OCI-LY1 (cell line): ENCODE results near the gene AMIGO2.

Experiments used
- H2AFZ ChIP-seq: fragments of 200-600 bp; sonication (generic), shearing (Covaris generic); 2 replicates; pipeline ENCODE4 v1.6.0; 2014; ENCODE audit warnings: antibody characterized with exemption, mild to moderate bottlenecking, low read length
- H3F3A ChIP-seq: fragments of 200-600 bp; sonication (generic), shearing (Covaris generic); 2 replicates; pipeline ENCODE4 v1.6.0; 2014; ENCODE audit warnings: mild to moderate bottlenecking, antibody characterized with exemption, low read length, moderate library complexity; ENCODE audit not compliant: insufficient read depth
- H3K27ac ChIP-seq: fragments of 200-600 bp; sonication (generic); 2 replicates; pipeline ENCODE4 v1.5.1; 2014; ENCODE audit warnings: low read length, mixed run types, mild to moderate bottlenecking, low read depth; ENCODE audit not compliant: poor library complexity, severe bottlenecking
- H3K27me3 ChIP-seq: fragments of 200-600 bp; sonication (generic); 2 replicates; pipeline ENCODE4 v1.6.0; 2014; ENCODE audit warnings: antibody characterized with exemption, mild to moderate bottlenecking, low read length, moderate library complexity; ENCODE audit not compliant: insufficient read depth
- H3K36me3 ChIP-seq: fragments of 200-600 bp; sonication (generic); 2 replicates; pipeline ENCODE4 v1.6.1; 2014; ENCODE audit warnings: mild to moderate bottlenecking, antibody characterized with exemption, low read length, moderate library complexity, mixed read lengths; ENCODE audit not compliant: insufficient read depth
- H3K4me1 ChIP-seq: fragments of 200-600 bp; sonication (generic); 2 replicates; pipeline ENCODE4 v1.5.1; 2014; ENCODE audit warnings: mild to moderate bottlenecking, low read length, moderate library complexity; ENCODE audit not compliant: insufficient read depth, severe bottlenecking
- H3K4me2 ChIP-seq: fragments of 200-600 bp; sonication (generic), shearing (Covaris generic); 2 replicates; pipeline ENCODE4 v1.6.1; 2014; ENCODE audit warnings: low read length
- H3K4me3 ChIP-seq: fragments of 200-600 bp; sonication (generic); 2 replicates; pipeline ENCODE4 v1.5.1; 2014; ENCODE audit warnings: low read length, low read depth, mild to moderate bottlenecking, mixed read lengths; ENCODE audit not compliant: poor library complexity, severe bottlenecking
- H3K79me2 ChIP-seq: fragments of 200-600 bp; shearing (Covaris generic); 2 replicates; pipeline ENCODE4 v1.6.1; 2016; ENCODE audit warnings: mixed run types, low read length, mixed read lengths; ENCODE audit not compliant: insufficient read depth
- H3K9ac ChIP-seq: fragments of 200-600 bp; sonication (generic), shearing (Covaris generic); 2 replicates; pipeline ENCODE4 v1.6.1; 2014; ENCODE audit warnings: mild to moderate bottlenecking, low read length, mixed read lengths
- H3K9me2 ChIP-seq: fragments of 200-600 bp; sonication (generic), shearing (Covaris generic); 2 replicates; pipeline ENCODE4 v1.6.1; 2014; ENCODE audit warnings: low read depth, mild to moderate bottlenecking, low read length, mixed read lengths
- H3K9me3 ChIP-seq: fragments of 200-600 bp; shearing (Covaris generic); 2 replicates; pipeline ENCODE4 v1.6.1; 2014; ENCODE audit warnings: low read length, mixed read lengths
- H4K20me1 ChIP-seq: fragments of 200-600 bp; sonication (generic), shearing (Covaris generic); 2 replicates; pipeline ENCODE4 v1.6.0; 2016; ENCODE audit warnings: mild to moderate bottlenecking, low read length; ENCODE audit not compliant: insufficient read depth
- CTCF ChIP-seq: fragments of 200-600 bp; sonication (generic), shearing (Covaris generic); IDR thresholded peaks from 2 replicates; pipeline ENCODE4 v1.5.1; 2017; ENCODE audit warnings: mild to moderate bottlenecking, antibody characterized with exemption, low read length, moderate library complexity, mixed read lengths
- EZH2 ChIP-seq: fragments of 200-600 bp; sonication (generic), shearing (Covaris generic); IDR thresholded peaks from 2 replicates; pipeline ENCODE4 v1.8.0; 2017; ENCODE audit warnings: borderline replicate concordance, mixed run types, mild to moderate bottlenecking, antibody characterized with exemption, low read length, moderate library complexity, mixed read lengths

Gene AMIGO2

GRCh38 chr12:47097276-47097896, 17.6 kb upstream of the AMIGO2 start:
- no peak overlapping the region for H3K27ac ChIP-seq

GRCh38 chr12:47095446-47096236, 15.9 kb upstream of the AMIGO2 start:
- H3K27ac ChIP-seq, result no peak overlapping the region
- no peak for TF ChIP-seq EZH2
- TF ChIP-seq CTCF, result no peak
- H3K4me3 ChIP-seq, result no peak overlapping the region
- no peaks in the 10 kb centered on the region for H3K79me2 ChIP-seq
- no peaks in the 10 kb centered on the region; the same call in 1 of the 2 replicates for H3K27me3 ChIP-seq
- H4K20me1 ChIP-seq, result no peaks in the 10 kb centered on the region
- no peaks in the 10 kb centered on the region for H3K4me1 ChIP-seq
- H3K4me2 ChIP-seq, result no peak overlapping the region
- no peaks in the 10 kb centered on the region for H3F3A ChIP-seq
- H3K9ac ChIP-seq, result no peak overlapping the region
- H2AFZ ChIP-seq, result no peak overlapping the region
- H3K36me3 ChIP-seq, result no peaks in the 10 kb centered on the region
- no peaks in the 10 kb centered on the region for H3K9me3 ChIP-seq
- no peaks in the 10 kb centered on the region for H3K9me2 ChIP-seq

More at GRCh38 chr12:47097276-47097896, 17.6 kb upstream of the AMIGO2 start:
- no peak overlapping the region for H2AFZ ChIP-seq
- H3K4me3 ChIP-seq, result no peak overlapping the region
- H3K27me3 ChIP-seq, result no peaks in the 10 kb centered on the region; the same call in 1 of the 2 replicates
- H3K9ac ChIP-seq, result no peak overlapping the region
- TF ChIP-seq EZH2, result no peak
- TF ChIP-seq CTCF, result no peak
- no peaks in the 10 kb centered on the region for H3K9me2 ChIP-seq
- H4K20me1 ChIP-seq, result no peaks in the 10 kb centered on the region
- H3K36me3 ChIP-seq, result no peaks in the 10 kb centered on the region
- H3K4me1 ChIP-seq, result no peaks in the 10 kb centered on the region
- no peaks in the 10 kb centered on the region for H3F3A ChIP-seq
- no peaks in the 10 kb centered on the region for H3K79me2 ChIP-seq
- no peaks in the 10 kb centered on the region for H3K9me3 ChIP-seq
- H3K4me2 ChIP-seq, result no peak overlapping the region

GRCh38 chr12:47094804-47095203, 15.0 kb upstream of the AMIGO2 start:
- no peaks in the 10 kb centered on the region for H3K9me3 ChIP-seq
- no peak overlapping the region for H3K4me2 ChIP-seq
- no peaks in the 10 kb centered on the region for H3K36me3 ChIP-seq
- no peaks in the 10 kb centered on the region for H3K79me2 ChIP-seq
- H3K27me3 ChIP-seq, result no peaks in the 10 kb centered on the region; the same call in 1 of the 2 replicates
- no peak overlapping the region for H3K27ac ChIP-seq
- no peak overlapping the region for H3K9ac ChIP-seq
- H3K9me2 ChIP-seq, result no peaks in the 10 kb centered on the region
- no peaks in the 10 kb centered on the region for H3K4me1 ChIP-seq
- H4K20me1 ChIP-seq, result no peaks in the 10 kb centered on the region
- H3K4me3 ChIP-seq, result no peak overlapping the region
- H3F3A ChIP-seq, result no peaks in the 10 kb centered on the region
- TF ChIP-seq EZH2, result no peak
- TF ChIP-seq CTCF, result no peak
- H2AFZ ChIP-seq, result no peak overlapping the region
